ENCODE data around the gene DPYSL5. TPM values are rescaled to one million over a fixed set of nuclear protein-coding genes. Genes with fewer than 3 reads are reported as not detected.

The DPYSL5 gene
- total RNA-seq, 1 donor from 2014 or later = 2.9 TPM

DNA sequence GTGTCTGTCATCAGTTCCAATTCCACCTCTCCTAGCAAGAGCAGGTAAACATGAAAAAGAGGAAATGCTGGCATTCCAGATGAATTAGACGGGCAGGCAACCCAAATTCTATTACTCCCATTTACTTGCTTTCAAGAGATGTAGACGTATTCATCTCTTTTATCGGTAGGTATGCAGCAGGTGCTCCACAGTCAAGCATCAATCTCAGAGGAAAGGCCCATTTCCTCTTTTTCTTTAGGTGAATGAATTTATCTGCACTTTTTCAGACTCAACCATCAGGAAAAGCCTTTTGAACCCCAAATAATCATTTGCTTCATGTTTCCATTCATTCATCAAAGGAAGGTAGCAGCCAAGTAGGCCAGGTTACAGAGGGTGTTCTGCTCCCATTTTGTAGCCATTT, 27.9 kb downstream of the DPYSL5 start:
- Mint-ChIP-seq H3K27ac (ENCODE audit: unreplicated experiment) (no peak overlapping the region), H3K4me3 (ENCODE audit: unreplicated experiment) (no peak overlapping the region), H3K9me3 (ENCODE audit: unreplicated experiment) (peaks cover 3% of the 10 kb centered on the region), H3K4me1 (ENCODE audit: low read depth, unreplicated experiment) (no peaks in the 10 kb centered on the region), H3K27me3 (ENCODE audit: low read depth, unreplicated experiment) (peaks cover 27% of the 10 kb centered on the region), H3K36me3 (ENCODE audit: low read depth, unreplicated experiment) (no peaks in the 10 kb centered on the region)
- Histone ChIP-seq H2AFZ (ENCODE audit: low read depth, low read length) (no peak overlapping the region), H3K79me2 (ENCODE audit: insufficient read depth, low read length) (no peaks in the 10 kb centered on the region), H3K27ac (ENCODE audit: low read depth, low read length) (no peak overlapping the region), H3K4me3 (ENCODE audit: insufficient read depth, low read depth, low read length) (no peak overlapping the region), H3K9ac (ENCODE audit: low read length) (no peak overlapping the region), H4K20me1 (ENCODE audit: insufficient read depth, low read length) (no peaks in the 10 kb centered on the region), H3K9me3 (ENCODE audit: insufficient read depth, low read depth, low read length) (no peaks in the 10 kb centered on the region), H3K4me1 (ENCODE audit: insufficient read depth, low read length) (no peaks in the 10 kb centered on the region), H3K27me3 (ENCODE audit: insufficient read depth, low read length) (peaks cover 12% of the 10 kb centered on the region), H3K4me2 (ENCODE audit: low read length) (no peak overlapping the region), H3K36me3 (ENCODE audit: insufficient read depth, low read length) (no peaks in the 10 kb centered on the region)
- no peak for TF ChIP-seq EZH2 (IDR thresholded peaks at IDR 0.05; ENCODE audit: insufficient read depth, low read length)
- TF ChIP-seq, protein P1, sequence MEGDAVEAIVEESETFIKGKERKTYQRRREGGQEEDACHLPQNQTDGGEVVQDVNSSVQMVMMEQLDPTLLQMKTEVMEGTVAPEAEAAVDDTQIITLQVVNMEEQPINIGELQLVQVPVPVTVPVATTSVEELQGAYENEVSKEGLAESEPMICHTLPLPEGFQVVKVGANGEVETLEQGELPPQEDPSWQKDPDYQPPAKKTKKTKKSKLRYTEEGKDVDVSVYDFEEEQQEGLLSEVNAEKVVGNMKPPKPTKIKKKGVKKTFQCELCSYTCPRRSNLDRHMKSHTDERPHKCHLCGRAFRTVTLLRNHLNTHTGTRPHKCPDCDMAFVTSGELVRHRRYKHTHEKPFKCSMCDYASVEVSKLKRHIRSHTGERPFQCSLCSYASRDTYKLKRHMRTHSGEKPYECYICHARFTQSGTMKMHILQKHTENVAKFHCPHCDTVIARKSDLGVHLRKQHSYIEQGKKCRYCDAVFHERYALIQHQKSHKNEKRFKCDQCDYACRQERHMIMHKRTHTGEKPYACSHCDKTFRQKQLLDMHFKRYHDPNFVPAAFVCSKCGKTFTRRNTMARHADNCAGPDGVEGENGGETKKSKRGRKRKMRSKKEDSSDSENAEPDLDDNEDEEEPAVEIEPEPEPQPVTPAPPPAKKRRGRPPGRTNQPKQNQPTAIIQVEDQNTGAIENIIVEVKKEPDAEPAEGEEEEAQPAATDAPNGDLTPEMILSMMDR (IDR thresholded peaks at IDR 0.05; ENCODE audit: insufficient read depth, low read depth, low read length) = no peak
- no peak for DNase-seq (ENCODE audit: low read depth)
- no peak for FAIRE-seq

DNA sequence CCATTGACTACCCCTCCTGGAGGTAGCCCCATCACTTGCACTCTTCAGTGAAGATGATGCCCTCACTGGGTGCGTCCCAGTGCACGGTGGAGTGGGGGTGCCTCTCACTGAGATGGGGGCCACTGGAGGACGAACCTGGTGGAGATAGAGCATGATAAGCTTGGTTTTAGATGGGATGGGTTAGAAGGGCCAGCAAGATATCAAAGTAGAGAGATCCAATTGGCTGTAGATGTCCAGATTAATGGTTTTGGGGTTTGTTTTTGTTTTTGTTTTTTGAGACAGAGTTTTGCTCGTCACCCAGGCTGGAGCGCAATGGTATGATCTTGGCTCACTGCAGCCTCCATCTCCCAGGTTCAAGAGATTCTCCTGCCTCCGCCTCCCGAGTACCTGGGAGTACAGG, 28.3 kb downstream of the DPYSL5 start:
- Mint-ChIP-seq H3K36me3 (ENCODE audit: low read depth, unreplicated experiment) (no peaks in the 10 kb centered on the region), H3K4me1 (ENCODE audit: low read depth, unreplicated experiment) (no peaks in the 10 kb centered on the region), H3K27me3 (ENCODE audit: low read depth, unreplicated experiment) (peaks cover 31% of the 10 kb centered on the region), H3K27ac (ENCODE audit: unreplicated experiment) (no peak overlapping the region), H3K4me3 (ENCODE audit: unreplicated experiment) (no peak overlapping the region), H3K9me3 (ENCODE audit: unreplicated experiment) (peaks cover 3% of the 10 kb centered on the region)
- Histone ChIP-seq H3K79me2 (ENCODE audit: insufficient read depth, low read length) (no peaks in the 10 kb centered on the region), H3K27ac (ENCODE audit: low read depth, low read length) (no peak overlapping the region), H3K4me2 (ENCODE audit: low read length) (no peak overlapping the region), H3K4me1 (ENCODE audit: insufficient read depth, low read length) (no peaks in the 10 kb centered on the region), H3K36me3 (ENCODE audit: insufficient read depth, low read length) (no peaks in the 10 kb centered on the region), H3K9ac (ENCODE audit: low read length) (no peak overlapping the region), H2AFZ (ENCODE audit: low read depth, low read length) (no peak overlapping the region), H4K20me1 (ENCODE audit: insufficient read depth, low read length) (no peaks in the 10 kb centered on the region), H3K9me3 (ENCODE audit: insufficient read depth, low read depth, low read length) (no peaks in the 10 kb centered on the region), H3K4me3 (ENCODE audit: insufficient read depth, low read depth, low read length) (no peak overlapping the region), H3K27me3 (ENCODE audit: insufficient read depth, low read length) (peaks cover 12% of the 10 kb centered on the region)
- DNase-seq (ENCODE audit: low read depth) (no peak), FAIRE-seq (no peak)
- TF ChIP-seq EZH2 (IDR thresholded peaks at IDR 0.05; ENCODE audit: insufficient read depth, low read length) = no peak
- TF ChIP-seq, protein P1 (IDR thresholded peaks at IDR 0.05; ENCODE audit: insufficient read depth, low read depth, low read length) = no peak

DNA sequence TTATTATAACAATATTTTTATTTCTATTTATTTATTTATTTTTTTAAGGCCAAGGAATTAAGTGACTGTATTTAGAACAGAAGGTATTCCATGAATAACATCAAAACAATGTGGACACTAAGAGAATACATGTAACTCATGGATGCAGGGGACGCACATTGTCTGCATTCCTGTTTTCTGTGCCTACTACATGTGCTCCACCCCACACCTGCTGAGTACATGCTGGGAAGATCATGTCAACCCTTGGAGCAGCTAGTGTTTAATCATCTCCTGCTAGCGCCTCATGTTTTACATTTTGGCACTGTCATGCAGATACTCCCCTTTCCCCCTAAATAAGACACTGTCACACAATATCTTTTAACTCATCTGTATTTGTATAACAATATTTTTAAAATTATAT, 29.3 kb downstream of the DPYSL5 start:
- Histone ChIP-seq H3K4me2 (ENCODE audit: low read length) (no peak overlapping the region), H3K79me2 (ENCODE audit: insufficient read depth, low read length) (no peaks in the 10 kb centered on the region), H4K20me1 (ENCODE audit: insufficient read depth, low read length) (no peaks in the 10 kb centered on the region), H3K9ac (ENCODE audit: low read length) (no peak overlapping the region), H3K4me3 (ENCODE audit: insufficient read depth, low read depth, low read length) (no peak overlapping the region), H3K27me3 (ENCODE audit: insufficient read depth, low read length) (peaks cover 12% of the 10 kb centered on the region), H3K9me3 (ENCODE audit: insufficient read depth, low read depth, low read length) (no peaks in the 10 kb centered on the region), H2AFZ (ENCODE audit: low read depth, low read length) (no peak overlapping the region), H3K4me1 (ENCODE audit: insufficient read depth, low read length) (no peaks in the 10 kb centered on the region), H3K36me3 (ENCODE audit: insufficient read depth, low read length) (no peaks in the 10 kb centered on the region), H3K27ac (ENCODE audit: low read depth, low read length) (no peak overlapping the region)
- Mint-ChIP-seq H3K9me3 (ENCODE audit: unreplicated experiment) (peaks cover 3% of the 10 kb centered on the region), H3K4me1 (ENCODE audit: low read depth, unreplicated experiment) (no peaks in the 10 kb centered on the region), H3K4me3 (ENCODE audit: unreplicated experiment) (no peak overlapping the region), H3K36me3 (ENCODE audit: low read depth, unreplicated experiment) (no peaks in the 10 kb centered on the region), H3K27ac (ENCODE audit: unreplicated experiment) (no peak overlapping the region), H3K27me3 (ENCODE audit: low read depth, unreplicated experiment) (peaks cover 31% of the 10 kb centered on the region)
- FAIRE-seq (no peak), DNase-seq (ENCODE audit: low read depth) (no peak)
- TF ChIP-seq, protein P1 (IDR thresholded peaks at IDR 0.05; ENCODE audit: insufficient read depth, low read depth, low read length) = no peak
- no peak for TF ChIP-seq EZH2 (IDR thresholded peaks at IDR 0.05; ENCODE audit: insufficient read depth, low read length)

Data from astrocyte (in vitro differentiated cells and primary cell).